Sciatic nerve (tissue), 2 donors: ENCODE measurements around the gene RNF2. TPM values are rescaled to one million over a fixed set of nuclear protein-coding genes. Genes with fewer than 3 reads are reported as not detected.
"Not testable (repeated sequence)": the region's sequence is repeated elsewhere in the genome, so short reads cannot be mapped to it uniquely, and the experiment has no call there.

ENCODE experiments used
- ATAC-seq: fragments of 200-7000 bp; cut with Tn5 transposase; one replicate; pipeline ENCODE4 v1.9.1; 2020; ENCODE audit warnings: mild to moderate bottlenecking, moderate library complexity
- DNase-seq: peaks from one replicate; pipeline ENCODE4 v3.0.0-alpha.2; 2020; ENCODE audit warnings: low spot score
- intact Hi-C: fragments of 100-400 bp; cut with DNase I; formaldehyde crosslinking; loops from one replicate; pipeline ENCODE4 v1.14.2; 2022
- total RNA-seq: library from RNA; stranded (reverse); fragmentation: NEBNext Ultra II Directional; extraction: Animal tissue kit (Norgen Biotek cat#: 25700); gene quantifications from one replicate; pipeline ENCODE4 v1.2.1, GENCODE V29; 2021
- donor health status: DM: no; HTN: no; CAD: no.
- donor health status: DM: no; HTN: no; CAD: no.

The RNF2 gene
- total RNA-seq, 1 donor from 2014 or later = 21.1 TPM

- peak; percentile 63 for ATAC-seq
- intact Hi-C loops = no loop called here
- DNase-seq = peak; percentile 61
Measured at GRCh38 chr1:185045814-185046492, 595 bp downstream of the RNF2 start.

- intact Hi-C loops = no loop called here
- DNase-seq = no peak
- ATAC-seq = no peak
Measured at GRCh38 chr1:185046668-185047067, 1.3 kb downstream of the RNF2 start.

DNA sequence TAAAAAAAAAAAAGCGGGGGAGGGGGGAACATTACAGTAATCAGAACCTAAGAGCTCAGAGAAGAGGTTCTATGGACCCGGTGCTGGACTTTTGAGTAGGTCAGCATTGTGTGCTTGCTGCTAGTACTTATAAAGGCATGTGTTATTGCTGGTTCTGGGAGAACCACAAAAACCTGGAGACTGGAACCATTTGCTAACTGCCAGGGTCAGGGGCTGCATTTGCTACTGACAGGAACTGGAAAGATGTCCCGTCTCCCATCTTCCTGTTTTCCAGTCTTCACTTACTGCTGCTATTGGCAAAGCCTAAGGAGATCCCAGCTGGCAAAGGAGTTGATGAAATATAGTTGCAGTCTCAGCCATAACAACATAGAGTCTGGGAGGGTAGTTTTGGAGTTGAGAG lies 4.3 kb downstream of the RNF2 start:
- DNase-seq = no peak
- no peak for ATAC-seq
- intact Hi-C loops = no loop called here

DNA sequence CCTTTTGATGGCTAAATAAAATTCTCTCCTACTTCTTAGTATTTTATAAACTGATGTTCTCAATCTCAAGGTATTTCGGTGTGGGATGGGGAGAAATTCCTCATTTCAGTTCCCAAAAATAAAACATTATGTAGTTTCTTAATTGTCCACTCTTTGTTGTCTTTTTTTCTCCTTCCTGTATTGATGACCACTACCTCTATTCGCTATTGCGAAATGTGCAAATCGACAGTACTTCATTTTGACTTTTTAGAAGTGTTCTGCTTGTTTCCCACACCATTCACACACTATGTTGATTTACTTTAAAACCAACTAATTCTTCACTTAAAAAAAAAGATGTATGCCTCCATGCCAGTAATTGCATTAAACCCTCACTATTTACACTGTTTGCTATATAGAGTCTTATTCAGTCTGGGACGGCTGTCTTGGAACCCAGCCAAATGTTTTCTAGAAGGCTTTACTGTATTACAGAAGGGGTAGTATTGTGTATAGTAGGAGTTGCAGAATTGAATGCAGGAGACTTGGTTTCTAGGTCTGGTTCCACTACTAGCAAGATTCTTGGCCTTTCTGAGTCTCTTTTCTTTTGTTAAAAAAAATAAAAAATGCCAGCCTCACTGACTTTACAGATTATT lies 5.6 kb downstream of the RNF2 start:
- ATAC-seq = peak; percentile 45
- intact Hi-C loops = no loop called here
- DNase-seq = no peak

- ATAC-seq = no peak
- DNase-seq = no peak
- intact Hi-C loops = no loop called here
Measured at GRCh38 chr1:185053204-185053603, 7.8 kb downstream of the RNF2 start.

- DNase-seq = no peak
- intact Hi-C loops = no loop called here
- no peak for ATAC-seq
Measured at GRCh38 chr1:185054365-185055060, 9.2 kb downstream of the RNF2 start.

DNA sequence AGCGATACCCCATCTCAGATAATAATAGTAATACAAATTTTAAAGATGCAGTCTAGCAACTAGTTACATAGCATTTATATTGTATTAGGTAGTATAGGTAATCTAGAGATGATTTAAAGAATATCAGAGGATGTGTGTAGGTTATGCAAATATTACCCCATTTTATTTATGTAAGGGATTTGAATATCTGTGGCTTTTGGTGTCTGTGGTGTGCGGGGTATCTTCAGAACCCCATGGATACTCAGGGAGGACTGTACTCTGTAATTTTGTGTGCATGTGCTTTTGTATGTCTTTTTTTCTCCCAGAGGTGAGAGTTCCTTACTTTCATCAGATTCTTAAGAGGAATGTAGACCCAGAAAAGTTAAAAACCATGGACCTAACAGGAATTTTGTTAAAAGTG lies 12.8 kb downstream of the RNF2 start:
- ATAC-seq (no peak), DNase-seq (no peak)
- intact Hi-C loops = no loop called here

DNA sequence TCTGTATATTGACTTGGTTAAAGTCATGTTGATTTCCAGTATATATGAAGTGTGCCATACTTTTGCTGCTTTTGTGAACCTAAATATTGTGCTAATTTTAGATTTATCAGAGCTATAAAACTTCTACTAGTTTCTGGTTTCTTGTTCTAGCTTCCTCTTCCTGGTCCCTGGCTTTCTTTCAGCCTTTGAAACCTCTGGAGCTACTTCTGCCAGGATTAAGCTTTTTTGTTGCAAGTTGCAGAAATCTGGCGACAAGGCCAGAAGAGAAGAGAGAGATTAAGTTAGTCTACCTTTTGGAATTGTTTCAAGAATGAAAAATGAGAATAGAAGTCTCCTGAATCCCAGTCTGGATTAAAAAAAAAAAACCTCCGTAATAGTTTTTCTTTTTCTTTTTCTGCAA lies 13.5 kb downstream of the RNF2 start:
- intact Hi-C loops = no loop called here
- no peak for ATAC-seq
- DNase-seq = no peak

- ATAC-seq (no peak), DNase-seq (no peak)
- intact Hi-C loops = no loop called here
Measured at GRCh38 chr1:185059950-185060571, 14.7 kb downstream of the RNF2 start.

DNA sequence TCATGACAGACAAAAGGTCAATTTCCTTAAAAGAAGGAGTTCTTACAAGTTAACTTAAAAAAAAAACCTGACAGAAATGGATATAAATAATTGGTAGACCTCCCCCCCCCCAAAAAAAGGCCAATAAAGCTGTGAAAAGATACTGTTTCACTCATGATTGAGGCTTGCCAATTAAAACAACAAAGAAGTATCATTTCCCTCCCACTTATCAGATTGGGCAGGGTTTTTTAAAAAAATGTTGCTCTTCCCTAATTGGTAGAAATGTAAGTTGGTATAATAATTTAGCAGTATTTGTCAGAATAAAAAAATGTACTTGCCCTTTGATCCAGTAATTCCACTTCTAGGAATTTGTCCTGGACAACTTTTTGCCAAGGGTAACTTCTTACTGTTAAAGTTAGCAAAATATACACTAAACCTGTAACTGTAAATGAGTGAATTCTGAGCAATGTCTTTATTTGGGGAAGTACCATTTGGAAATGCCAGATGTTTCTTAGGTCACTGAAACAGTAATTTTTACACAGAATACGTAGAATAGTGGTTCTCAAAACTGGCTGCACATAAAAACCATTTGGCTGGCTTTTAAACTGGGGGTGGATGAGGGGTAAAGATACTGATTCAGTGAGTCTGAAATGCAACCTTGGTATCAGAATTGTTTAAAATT lies 17.5 kb downstream of the RNF2 start:
- ATAC-seq (no peak), DNase-seq (no peak)
- intact Hi-C loops = no loop called here

DNA sequence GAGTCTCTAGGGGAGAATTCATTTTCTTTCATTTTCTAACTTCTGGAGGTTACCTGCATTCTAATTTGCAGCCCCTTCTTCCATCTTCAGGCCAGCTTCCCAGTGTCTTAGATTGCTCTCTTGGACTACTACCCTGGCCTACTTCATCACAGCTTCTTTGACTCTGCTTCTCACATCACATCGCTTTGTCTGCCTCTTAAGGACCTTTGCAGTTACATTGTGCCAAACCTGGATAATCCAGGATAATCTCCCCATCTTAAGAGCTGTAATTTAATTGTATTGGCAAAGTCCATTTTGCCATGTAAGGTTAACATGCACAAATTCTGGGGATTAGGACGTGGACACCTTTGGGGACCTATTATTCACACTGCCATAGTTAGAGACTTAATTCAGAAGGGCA lies 18.4 kb downstream of the RNF2 start:
- intact Hi-C loops = no loop called here
- ATAC-seq = no peak

GRCh38 chr1:185065006-185065405 lies 19.6 kb downstream of the RNF2 start:
- ATAC-seq, DNase-seq, intact Hi-C loops: not testable (repeated sequence)

More for the DNA sequence above, 18.4 kb downstream of the RNF2 start:
- DNase-seq = no peak

- ATAC-seq (no peak), DNase-seq (no peak)
- intact Hi-C loops = no loop called here
Measured at GRCh38 chr1:185066181-185066580, 20.8 kb downstream of the RNF2 start.

- DNase-seq (no peak), ATAC-seq (no peak)
- intact Hi-C loops = no loop called here
Measured at GRCh38 chr1:185068341-185068740, 23.0 kb downstream of the RNF2 start.

- ATAC-seq = no peak
- intact Hi-C loops = no loop called here
Measured at GRCh38 chr1:185069202-185069772, 23.9 kb downstream of the RNF2 start.

DNA sequence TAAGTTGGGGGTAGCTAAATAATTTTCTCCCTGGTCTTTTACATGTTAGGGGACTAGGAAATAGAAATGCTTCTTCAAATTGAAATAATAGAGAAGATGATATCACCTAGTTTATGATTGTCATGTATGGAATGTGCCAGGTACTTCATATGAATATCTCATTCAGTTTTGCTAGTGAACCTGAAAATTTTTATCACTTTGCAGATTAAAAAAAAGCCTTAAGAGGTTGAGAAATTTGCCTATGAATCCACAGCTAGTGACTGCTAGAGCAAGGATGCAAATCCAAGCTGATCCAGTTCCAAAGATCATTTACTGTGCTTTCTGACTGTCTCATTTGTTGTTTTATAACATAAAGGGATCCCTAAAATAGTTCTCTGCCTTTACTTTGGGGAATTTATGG lies 24.7 kb downstream of the RNF2 start:
- ATAC-seq (no peak), DNase-seq (no peak)
- intact Hi-C loops = no loop called here

More at GRCh38 chr1:185069202-185069772, 23.9 kb downstream of the RNF2 start:
- DNase-seq = no peak

DNA sequence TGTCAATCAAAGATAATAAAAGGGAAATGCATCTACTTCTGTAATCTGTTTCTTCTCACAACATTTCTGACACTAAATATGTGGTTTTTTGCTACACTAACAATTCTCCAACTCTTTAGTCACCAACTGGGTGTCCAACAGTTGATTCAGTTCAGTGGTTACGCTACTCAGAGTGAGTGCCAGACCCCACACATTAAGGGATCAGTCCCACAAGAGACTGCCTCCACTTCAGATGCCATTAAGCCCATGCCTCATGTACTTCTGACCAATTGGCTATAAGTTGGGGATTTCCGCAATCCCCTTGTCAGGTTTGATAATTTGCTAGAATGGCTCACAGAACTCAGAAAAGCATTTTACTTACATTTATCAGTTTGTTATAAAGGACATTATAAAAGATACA lies 28.4 kb downstream of the RNF2 start:
- intact Hi-C loops = no loop called here
- no peak for ATAC-seq
- DNase-seq = no peak

DNA sequence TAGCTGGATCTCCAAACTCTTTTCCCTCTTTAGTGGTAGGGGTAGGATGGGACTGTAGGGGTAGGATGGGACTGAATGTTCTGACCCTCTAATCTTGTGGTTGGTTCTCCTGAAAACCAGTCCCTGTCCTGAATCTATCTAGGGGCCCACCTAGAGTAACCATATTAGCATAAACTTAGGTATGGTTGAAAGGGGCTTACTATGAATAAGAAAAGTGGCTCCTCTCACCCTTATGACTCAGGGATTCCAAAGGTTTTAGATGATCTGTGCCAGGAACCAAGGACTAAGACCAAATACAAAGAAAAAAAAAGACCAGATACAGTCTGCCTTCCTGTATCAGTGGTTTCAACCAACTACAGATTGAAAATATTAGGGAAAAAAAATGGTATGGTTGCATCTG lies 28.9 kb downstream of the RNF2 start:
- no peak for ATAC-seq
- intact Hi-C loops = no loop called here
- DNase-seq = no peak

GRCh38 chr1:185075476-185075875 lies 30.1 kb downstream of the RNF2 start:
- intact Hi-C loops = no loop called here
- ATAC-seq (no peak), DNase-seq (no peak)
